Esophagus muscularis mucosa (tissue), 4 donors: ENCODE results near the gene SEPSECS.

Experiments used
- EP300 ChIP-seq: sonication (generic); formaldehyde crosslinking; IDR thresholded peaks from one replicate; pipeline ENCODE4 v1.6.1; 2017; ENCODE audit warnings: antibody characterized with exemption
- POLR2A ChIP-seq: fragments of 450-650 bp; IDR thresholded peaks from one replicate; pipeline ENCODE4 v1.6.1; 2017; ENCODE audit warnings: antibody characterized with exemption, moderate library complexity, mild to moderate bottlenecking, low read depth
- POLR2AphosphoS5 ChIP-seq, 2 donors: sonication (generic); formaldehyde crosslinking; IDR thresholded peaks; one replicate each; pipeline ENCODE4 v1.6.1; 2017; ENCODE audit warnings: antibody characterized with exemption in 2 of 2
- TF ChIP-seq, protein P1 (sequence below), 3 experiments: fragments of 200-600 bp in 2 of 3; fragments of 450-650 bp in 1 of 3; sonication (generic) in 2 of 3; IDR thresholded peaks; one replicate each; pipeline ENCODE4 v1.5.1; 2017 to 2019; ENCODE audit warnings: antibody characterized with exemption in 3 of 3, mild to moderate bottlenecking in 2 of 3, moderate library complexity in 1 of 3

GRCh38 chr4:25131926-25132325, 28.3 kb downstream of the SEPSECS start:
- TF ChIP-seq, protein P1, sequence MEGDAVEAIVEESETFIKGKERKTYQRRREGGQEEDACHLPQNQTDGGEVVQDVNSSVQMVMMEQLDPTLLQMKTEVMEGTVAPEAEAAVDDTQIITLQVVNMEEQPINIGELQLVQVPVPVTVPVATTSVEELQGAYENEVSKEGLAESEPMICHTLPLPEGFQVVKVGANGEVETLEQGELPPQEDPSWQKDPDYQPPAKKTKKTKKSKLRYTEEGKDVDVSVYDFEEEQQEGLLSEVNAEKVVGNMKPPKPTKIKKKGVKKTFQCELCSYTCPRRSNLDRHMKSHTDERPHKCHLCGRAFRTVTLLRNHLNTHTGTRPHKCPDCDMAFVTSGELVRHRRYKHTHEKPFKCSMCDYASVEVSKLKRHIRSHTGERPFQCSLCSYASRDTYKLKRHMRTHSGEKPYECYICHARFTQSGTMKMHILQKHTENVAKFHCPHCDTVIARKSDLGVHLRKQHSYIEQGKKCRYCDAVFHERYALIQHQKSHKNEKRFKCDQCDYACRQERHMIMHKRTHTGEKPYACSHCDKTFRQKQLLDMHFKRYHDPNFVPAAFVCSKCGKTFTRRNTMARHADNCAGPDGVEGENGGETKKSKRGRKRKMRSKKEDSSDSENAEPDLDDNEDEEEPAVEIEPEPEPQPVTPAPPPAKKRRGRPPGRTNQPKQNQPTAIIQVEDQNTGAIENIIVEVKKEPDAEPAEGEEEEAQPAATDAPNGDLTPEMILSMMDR (IDR thresholded peaks at IDR 0.05): no peak
- TF ChIP-seq POLR2A: no peak
- TF ChIP-seq POLR2AphosphoS5 (IDR thresholded peaks at IDR 0.05): no peak
- TF ChIP-seq EP300: no peak
